HG03457 (cell line): ENCODE measurements around the gene CPA4.

Source experiments
- ATAC-seq: cut with Tn5 transposase; IDR thresholded peaks from one replicate; pipeline ENCODE4 v1.9.1; 2021; ENCODE audit warnings: moderate number of reproducible peaks; ENCODE audit not compliant: unreplicated experiment

Gene CPA4

DNA sequence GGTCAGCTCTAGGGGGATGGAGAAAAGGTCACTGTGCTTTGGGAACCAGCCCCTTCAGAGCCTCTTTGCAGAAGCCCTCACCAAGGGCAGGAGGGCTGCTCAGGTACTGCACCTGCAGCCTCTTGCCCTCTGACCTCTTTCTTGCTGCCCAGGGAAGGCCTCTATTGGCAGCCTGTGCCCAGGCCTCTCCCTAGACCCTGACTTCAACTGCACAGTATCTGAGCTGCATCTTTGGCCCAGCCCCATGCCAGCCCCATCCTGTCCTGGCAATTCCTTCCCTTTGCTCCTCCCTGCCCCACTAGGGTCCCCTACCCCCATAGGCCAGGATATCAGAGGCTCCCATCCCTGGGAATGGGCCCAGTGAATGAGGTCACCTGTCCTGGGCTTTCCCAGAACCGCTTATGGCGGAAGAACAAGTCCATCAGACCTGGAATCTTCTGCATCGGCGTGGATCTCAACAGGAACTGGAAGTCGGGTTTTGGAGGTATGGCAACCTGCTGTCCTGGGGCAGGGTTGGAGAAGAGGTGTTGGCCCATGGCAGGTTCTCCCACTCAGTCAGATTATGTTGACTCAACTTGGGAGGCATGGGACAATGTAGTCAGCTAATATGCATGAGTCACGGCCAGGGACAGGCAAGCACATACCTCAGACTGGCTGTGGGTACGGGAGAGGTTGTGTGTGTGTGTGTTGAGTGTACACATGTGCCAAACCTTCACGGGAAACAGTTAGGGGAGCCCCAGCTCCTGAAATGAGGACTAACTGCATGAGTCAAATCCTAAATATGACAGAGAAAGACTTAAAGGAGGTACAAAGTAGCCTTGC is 70.3 kb downstream of the CPA4 start:
- no peak for ATAC-seq

- ATAC-seq: no peak
Measured at GRCh38 chr7:130364451-130364850, 71.5 kb downstream of the CPA4 start.

GRCh38 chr7:130365088-130365487 is 72.1 kb downstream of the CPA4 start:
- no peak for ATAC-seq

- no peak for ATAC-seq
Measured at GRCh38 chr7:130365511-130366441, 72.8 kb downstream of the CPA4 start.

- ATAC-seq: no peak
Measured at GRCh38 chr7:130366564-130366963, 73.6 kb downstream of the CPA4 start.

DNA sequence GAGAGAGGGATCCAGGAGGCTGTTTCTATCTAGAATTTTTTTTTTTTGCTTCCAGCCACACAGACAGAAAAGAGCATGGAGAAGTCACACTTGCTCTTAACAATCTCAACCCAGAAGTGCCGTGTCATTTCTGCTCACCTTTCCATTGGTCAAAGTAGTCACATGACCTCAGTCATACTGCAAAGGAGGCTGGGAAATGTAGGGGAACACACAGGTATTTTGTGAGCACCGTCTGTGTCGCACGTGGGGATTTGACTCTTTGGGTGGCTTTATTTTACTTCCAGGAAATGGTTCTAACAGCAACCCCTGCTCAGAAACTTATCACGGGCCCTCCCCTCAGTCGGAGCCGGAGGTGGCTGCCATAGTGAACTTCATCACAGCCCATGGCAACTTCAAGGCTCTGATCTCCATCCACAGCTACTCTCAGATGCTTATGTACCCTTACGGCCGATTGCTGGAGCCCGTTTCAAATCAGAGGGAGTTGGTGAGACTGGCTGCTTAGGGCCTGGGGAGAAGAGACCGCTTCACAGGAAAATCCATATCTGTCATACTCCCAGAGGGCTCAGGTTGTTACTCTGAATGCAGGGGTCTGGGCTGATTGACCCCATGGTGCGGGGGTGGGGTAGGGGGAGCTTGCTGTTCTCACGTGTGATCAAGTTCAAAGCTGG is 74.3 kb downstream of the CPA4 start:
- ATAC-seq: no peak

DNA sequence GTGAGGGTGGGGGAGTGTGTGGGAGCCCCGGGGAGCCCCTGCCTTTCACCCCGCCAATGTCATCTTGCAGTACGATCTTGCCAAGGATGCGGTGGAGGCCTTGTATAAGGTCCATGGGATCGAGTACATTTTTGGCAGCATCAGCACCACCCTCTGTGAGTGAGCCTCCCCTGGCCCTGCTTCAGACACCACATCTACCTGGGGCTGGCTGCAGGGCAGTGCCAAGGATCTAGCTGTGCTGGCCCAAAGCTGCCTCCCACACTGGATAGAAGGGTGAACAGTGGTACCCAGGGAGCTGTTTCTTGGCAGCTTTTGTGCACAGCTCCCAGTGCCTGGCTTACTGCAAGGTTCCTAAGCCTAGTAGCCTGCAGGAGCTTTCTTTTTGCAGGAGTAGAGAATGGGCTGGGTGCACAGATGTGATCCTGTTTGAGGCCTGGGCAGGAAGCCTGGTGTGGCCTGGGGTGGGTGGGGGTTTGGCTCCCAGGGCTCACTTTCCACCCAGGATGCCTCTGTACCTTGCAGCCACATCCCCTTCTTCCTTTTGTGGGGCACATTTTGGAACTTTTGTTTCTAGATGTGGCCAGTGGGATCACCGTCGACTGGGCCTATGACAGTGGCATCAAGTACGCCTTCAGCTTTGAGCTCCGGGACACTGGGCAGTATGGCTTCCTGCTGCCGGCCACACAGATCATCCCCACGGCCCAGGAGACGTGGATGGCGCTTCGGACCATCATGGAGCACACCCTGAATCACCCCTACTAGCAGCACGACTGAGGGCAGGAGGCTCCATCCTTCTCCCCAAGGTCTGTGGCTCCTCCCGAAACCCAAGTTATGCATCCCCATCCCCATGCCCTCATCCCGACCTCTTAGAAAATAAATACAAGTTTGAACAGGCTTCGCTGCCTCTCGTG is 75.1 kb downstream of the CPA4 start:
- ATAC-seq: no peak

DNA sequence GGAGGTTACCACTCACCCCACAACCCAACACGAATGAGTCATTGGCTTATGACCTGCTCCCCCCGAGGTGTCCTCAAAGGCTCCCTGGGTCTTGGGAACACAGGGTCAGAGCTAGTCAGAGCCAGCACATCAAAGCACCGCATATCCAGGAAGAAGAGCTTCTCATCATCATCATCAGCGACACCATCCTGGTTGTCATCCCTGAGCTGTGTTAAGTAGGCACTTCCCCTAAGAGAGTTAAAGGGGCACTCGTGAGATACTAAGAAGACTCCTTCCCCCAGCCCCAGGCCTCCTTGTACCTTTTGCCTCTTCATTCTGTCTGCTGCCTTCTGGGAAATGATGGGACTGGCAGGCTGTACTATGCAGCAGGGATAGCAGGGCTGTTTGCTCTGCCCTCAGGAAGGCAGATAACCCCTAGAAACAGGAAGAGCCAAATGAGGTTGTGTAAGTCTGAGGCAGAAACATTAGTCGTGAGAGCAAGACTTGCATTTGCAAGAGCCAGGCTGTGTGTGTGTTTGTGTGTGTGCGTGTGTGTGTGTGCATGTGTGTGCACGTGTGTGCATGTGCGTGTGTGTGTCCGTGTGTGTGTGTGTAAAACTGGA is 76.2 kb downstream of the CPA4 start:
- no peak for ATAC-seq

GRCh38 chr7:130369831-130370550 is 77.0 kb downstream of the CPA4 start:
- ATAC-seq: no peak

GRCh38 chr7:130371046-130371445 is 78.1 kb downstream of the CPA4 start:
- ATAC-seq: no peak

DNA sequence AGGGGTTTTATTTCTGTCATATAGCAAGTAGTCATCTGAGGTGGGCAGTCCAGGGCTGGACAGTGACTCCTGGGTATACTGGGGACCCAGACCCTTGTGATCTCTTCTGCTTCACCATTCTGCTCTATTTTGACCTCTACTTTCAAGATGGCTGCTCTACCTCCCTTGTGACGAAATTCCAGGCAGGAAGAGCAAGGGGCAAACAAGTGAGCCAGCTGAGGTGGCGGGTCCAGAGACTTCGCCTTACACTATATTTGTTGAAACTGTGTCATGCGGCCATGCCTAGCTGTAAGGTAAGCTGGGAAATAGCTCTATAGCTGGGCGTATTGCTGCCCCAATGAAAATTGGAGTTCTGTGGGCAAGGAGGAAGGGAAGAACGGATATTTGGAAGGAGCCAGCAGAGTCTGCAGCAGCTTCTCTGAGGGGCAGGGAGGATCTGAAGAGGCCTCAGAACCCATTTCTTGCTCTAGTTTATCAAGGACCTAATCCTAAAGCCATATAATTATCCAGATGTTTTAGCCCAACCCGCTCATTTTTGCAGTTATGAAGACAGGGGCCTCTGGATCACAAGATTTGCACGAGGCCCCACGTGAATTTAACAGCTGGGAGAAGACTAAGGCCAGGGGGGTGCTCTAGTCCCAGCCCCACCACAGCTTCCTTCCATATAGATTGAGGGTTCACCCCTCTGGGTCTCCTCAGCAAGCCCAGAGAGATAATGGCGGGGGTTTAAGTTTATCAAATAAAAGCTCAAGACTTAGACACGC is 79.6 kb downstream of the CPA4 start:
- no peak for ATAC-seq
